ENCODE data around the gene PRDM15.

PRDM15 gene

GRCh38 chr21:41755258-41755933 is 123.7 kb downstream of the PRDM15 start:
- H3K9me3 Mint-ChIP-seq (ENCODE audit: low read depth), result no peaks in the 10 kb centered on the region
- no peak overlapping the region for H3K27ac Mint-ChIP-seq
- H3K4me1 Mint-ChIP-seq (ENCODE audit: low read depth), result peaks cover 2% of the 10 kb centered on the region
- H3K36me3 Mint-ChIP-seq, result no peaks in the 10 kb centered on the region
- H3K27me3 Mint-ChIP-seq, result peaks cover 6% of the 10 kb centered on the region
- H3K4me3 Mint-ChIP-seq, result no peak overlapping the region

- no peaks in the 10 kb centered on the region for H3K9me3 Mint-ChIP-seq (ENCODE audit: low read depth)
- no peaks in the 10 kb centered on the region for H3K4me1 Mint-ChIP-seq (ENCODE audit: low read depth)
- H3K4me3 Mint-ChIP-seq, result no peak overlapping the region
- H3K36me3 Mint-ChIP-seq, result no peaks in the 10 kb centered on the region
- H3K27me3 Mint-ChIP-seq, result no peaks in the 10 kb centered on the region
- no peak overlapping the region for H3K27ac Mint-ChIP-seq
Observed at GRCh38 chr21:41754479-41754891, 124.7 kb downstream of the PRDM15 start.

- Mint-ChIP-seq H3K9me3 (ENCODE audit: low read depth) (no peaks in the 10 kb centered on the region), H3K27me3 (no peaks in the 10 kb centered on the region), H3K27ac (no peak overlapping the region), H3K4me3 (no peak overlapping the region), H3K36me3 (no peaks in the 10 kb centered on the region), H3K4me1 (ENCODE audit: low read depth) (no peaks in the 10 kb centered on the region)
Observed at GRCh38 chr21:41753006-41753898, 125.9 kb downstream of the PRDM15 start.

- Mint-ChIP-seq H3K27ac (no peak overlapping the region), H3K4me1 (ENCODE audit: low read depth) (no peaks in the 10 kb centered on the region), H3K36me3 (no peaks in the 10 kb centered on the region), H3K4me3 (no peak overlapping the region), H3K27me3 (no peaks in the 10 kb centered on the region), H3K9me3 (ENCODE audit: low read depth) (no peaks in the 10 kb centered on the region)
Observed at GRCh38 chr21:41752231-41752681, 126.9 kb downstream of the PRDM15 start.

DNA sequence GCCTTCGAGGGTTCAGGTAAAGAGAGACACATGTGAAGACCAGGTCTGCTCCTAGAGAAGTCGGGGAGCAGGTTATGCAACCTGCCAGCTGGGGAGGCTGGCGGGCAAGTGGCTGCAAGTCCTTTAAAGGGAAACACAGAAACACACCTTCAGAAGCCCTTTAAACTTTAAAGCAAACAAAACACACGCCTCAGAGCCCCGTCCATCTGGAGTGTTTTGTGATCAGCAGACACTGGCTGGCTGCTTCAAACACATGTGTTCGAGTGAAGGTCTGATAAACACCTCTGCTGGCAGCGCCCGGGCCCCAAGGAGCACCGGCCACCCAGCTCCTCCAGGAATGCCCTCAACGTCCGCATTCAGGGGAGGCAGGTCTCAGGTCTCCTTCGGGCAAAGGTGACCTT is 127.5 kb downstream of the PRDM15 start:
- Mint-ChIP-seq H3K9me3 (ENCODE audit: low read depth) (no peaks in the 10 kb centered on the region), H3K36me3 (no peaks in the 10 kb centered on the region), H3K4me1 (ENCODE audit: low read depth) (no peaks in the 10 kb centered on the region), H3K27me3 (no peaks in the 10 kb centered on the region), H3K4me3 (no peak overlapping the region), H3K27ac (no peak overlapping the region)

GRCh38 chr21:41750532-41751151 is 128.5 kb downstream of the PRDM15 start:
- H3K36me3 Mint-ChIP-seq, result no peaks in the 10 kb centered on the region
- H3K9me3 Mint-ChIP-seq (ENCODE audit: low read depth), result no peaks in the 10 kb centered on the region
- H3K27me3 Mint-ChIP-seq, result no peaks in the 10 kb centered on the region
- no peaks in the 10 kb centered on the region for H3K4me1 Mint-ChIP-seq (ENCODE audit: low read depth)
- H3K27ac Mint-ChIP-seq, result no peak overlapping the region
- no peak overlapping the region for H3K4me3 Mint-ChIP-seq

DNA sequence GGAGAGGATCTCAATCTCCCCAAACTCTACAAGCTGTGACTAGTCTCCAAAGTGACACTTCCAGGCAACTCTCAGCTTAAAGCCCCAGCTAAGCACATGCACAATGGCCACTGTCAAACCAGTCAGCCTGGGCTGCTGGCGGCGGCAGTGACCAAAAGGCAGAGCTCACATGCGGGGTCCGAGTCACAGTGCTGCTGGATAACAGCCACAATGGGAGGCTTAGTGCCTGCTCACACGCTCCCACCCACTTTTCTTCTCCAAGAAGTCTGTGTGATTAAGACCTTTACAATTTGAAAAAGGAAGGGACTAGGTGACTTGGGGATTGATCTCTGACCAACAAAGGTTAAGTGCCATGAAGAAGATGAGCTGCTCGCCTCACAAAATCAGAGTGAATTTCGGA is 129.1 kb downstream of the PRDM15 start:
- no peaks in the 10 kb centered on the region for H3K27me3 Mint-ChIP-seq
- no peaks in the 10 kb centered on the region for H3K36me3 Mint-ChIP-seq
- H3K9me3 Mint-ChIP-seq (ENCODE audit: low read depth), result no peaks in the 10 kb centered on the region
- no peak overlapping the region for H3K27ac Mint-ChIP-seq
- no peaks in the 10 kb centered on the region for H3K4me1 Mint-ChIP-seq (ENCODE audit: low read depth)
- H3K4me3 Mint-ChIP-seq, result no peak overlapping the region

GRCh38 chr21:41749286-41749685 is 129.9 kb downstream of the PRDM15 start:
- no peaks in the 10 kb centered on the region for H3K36me3 Mint-ChIP-seq
- no peak overlapping the region for H3K4me3 Mint-ChIP-seq
- no peaks in the 10 kb centered on the region for H3K27me3 Mint-ChIP-seq
- H3K9me3 Mint-ChIP-seq (ENCODE audit: low read depth), result no peaks in the 10 kb centered on the region
- H3K4me1 Mint-ChIP-seq (ENCODE audit: low read depth), result no peaks in the 10 kb centered on the region
- no peak overlapping the region for H3K27ac Mint-ChIP-seq
